ENCODE measurements around the gene RNASET2.

Gene RNASET2

DNA sequence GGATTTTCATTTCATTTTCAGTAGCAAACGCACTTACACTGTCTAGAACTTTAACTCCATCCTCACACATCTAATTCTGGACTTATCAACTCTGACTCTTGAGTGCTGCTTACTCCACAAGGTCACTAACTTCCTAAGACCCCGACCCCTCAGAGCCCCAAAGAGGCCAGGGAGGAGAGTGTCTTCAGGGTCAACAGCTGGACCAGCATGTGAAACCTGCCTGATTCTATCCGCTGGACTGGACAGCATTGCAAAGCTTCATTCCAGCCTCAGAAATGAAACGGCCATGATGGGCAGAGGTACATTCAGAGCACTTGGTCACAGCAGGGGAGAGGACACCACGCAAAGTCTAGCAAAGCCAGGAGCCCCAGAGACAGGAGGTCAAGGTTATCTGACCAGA lies 9.1 kb downstream of the RNASET2 start:
- DNase-seq (ENCODE audit: low read depth, low spot score), result no peak

DNA sequence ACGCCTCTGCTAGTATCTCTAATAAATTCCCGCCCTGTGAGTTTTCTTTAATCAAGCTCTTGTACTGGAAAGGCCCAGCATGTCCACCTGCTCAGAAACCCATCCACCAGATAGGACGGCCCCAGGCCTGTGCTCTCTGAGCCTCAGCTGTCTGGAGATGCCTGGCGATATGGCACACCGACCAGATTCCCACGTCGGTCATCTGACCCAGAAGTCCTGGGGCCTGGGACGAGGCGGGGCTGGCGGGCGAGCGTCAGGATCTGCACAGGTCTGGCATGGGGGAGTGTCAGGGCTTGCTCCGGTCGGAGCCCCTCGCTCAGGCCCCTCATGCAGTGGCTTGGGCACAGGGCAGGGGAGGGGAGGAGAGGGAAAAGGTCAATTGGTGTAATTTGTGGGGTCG lies 10.2 kb downstream of the RNASET2 start:
- no peak for DNase-seq (ENCODE audit: low read depth, low spot score)

DNA sequence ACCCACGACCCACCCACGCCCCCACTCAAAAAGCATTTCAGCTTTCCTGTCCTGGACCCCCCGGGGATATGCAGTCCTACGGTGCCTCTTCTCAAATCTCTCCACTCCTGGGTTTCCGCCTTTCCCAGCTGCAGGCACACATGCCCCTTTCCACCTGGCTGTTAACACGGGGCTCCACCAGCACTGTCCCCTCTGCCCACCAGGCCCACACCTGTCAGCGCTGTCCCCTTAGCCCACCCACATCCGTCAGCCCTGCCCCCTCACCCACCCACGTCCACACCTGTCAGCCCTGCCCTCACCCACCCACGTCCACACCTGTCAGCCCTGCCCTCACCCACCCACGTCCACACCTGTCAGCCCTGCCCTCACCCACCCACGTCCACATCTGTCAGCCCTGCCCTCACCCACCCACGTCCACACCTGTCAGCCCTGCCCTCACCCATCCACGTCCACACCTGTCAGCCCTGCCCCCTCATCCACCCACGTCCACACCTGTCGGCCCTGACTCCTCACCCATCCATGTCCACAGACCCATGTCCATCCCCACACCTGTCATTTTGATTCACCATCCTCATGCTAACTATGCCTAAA lies 11.6 kb downstream of the RNASET2 start:
- no peak for DNase-seq (ENCODE audit: low read depth, low spot score)

DNA sequence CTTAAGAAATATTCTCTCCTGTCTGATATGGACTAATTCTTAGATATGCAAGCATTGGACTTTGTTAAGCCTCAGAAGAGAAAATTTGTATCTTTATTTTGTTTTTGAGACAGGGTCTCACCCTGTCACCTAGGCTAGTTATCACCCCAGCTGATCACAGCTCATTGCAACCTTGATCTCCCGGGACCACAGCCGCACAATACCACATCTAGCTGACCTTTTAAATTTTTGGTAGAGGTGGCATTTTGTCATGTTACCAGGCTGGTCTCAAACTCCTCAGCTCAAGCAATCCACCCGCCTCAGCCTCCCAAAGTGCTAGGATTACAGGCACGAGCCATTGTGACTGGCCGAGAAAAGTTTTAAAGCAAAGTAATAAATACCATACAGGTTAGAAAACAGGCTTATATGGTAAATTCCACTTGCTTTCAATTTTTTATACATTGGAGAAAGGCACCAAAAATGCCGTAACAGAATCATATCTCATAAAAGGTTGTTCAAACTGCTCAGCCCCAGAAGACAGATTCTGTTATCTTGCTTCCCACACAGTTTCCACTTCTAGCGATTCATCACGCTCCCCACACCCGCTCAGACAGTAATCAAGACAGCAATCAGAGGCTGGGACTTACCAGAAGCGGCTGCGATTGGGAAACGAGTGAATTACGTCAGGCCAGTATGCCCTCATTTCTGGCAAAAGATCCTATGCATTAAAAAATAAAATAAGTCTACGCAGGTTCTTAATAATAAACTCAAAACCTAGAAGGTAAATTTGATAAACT lies 13.8 kb downstream of the RNASET2 start:
- DNase-seq (ENCODE audit: low read depth, low spot score), result no peak

DNA sequence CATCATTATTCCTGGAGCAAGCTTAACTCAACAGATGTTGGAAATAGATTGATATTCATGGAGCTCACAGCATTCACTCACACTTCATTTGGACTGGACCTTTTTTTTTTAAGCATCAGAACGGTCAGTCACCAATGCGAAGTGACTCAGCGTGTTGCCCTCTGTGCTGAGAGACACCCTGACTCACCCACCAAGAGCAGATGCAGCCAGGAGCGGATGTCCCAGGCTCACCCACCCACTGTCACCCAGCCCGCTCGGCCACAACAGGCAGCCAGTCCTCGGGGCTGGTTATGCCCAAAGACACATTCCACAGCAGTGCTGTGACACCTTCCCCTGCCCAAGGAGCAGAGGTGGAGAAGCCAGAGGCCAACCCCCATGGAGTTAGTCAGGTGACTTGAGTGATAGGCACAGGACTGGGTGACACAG lies 15.7 kb downstream of the RNASET2 start:
- DNase-seq (ENCODE audit: low read depth, low spot score), result peak; percentile 46

DNA sequence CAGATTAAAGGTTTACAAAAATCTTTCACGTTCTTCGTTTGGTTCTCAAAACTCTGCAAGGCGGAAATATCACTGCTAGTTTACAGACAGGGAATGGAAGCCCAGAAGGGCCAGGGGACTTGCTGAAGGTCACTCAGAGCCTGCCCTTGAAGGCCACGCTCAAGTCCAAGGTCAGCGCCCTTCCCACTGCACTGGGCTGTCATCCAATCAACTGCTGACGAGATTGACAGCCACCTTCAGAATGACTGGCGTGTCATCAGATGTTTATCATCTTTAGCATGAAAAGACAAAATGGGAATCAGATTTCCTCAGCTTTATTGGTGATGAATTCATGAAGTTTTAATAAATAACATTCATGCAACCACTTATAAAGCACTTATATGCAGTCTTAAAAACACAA lies 16.5 kb downstream of the RNASET2 start:
- DNase-seq (ENCODE audit: low read depth, low spot score), result no peak

DNA sequence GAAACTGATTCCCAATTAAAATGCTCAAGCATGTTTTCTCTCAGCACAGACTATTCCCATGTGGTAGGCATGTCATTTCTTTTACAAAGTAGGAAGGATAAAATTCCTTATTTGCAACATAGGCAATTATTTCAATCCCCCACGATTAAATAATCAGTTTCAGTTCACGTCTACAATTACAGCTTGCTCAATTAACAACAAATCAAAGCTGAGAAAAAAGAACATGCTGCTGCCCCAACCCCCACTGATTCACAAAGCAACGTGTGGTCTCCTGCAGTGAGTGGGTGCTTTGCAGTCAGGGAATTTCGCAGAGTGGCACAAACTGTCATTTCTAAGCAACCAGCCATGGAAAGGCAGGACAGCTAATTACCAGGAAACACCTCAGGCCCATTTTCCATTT lies 17.0 kb downstream of the RNASET2 start:
- DNase-seq (ENCODE audit: low read depth, low spot score), result no peak

DNA sequence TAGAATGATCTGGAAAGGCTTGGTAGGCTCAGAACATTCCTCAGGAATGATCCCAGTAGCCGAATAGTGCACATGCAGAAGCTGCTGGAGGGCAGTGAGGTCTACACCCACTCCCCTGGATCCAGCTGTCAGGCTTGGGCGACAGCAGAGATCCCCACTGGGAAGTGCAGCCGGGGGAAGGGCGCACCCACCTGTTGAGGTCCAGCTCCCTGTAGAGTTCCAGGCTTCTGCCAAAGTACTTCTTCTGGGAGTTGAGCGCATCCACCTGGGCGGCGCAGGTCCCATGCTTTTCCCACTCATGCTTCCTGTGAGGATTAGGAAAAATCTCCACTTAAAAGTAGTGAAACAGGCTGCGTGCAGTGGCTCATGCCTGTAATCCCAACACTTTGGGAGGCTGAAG lies 17.6 kb downstream of the RNASET2 start:
- no peak for DNase-seq (ENCODE audit: low read depth, low spot score)

DNA sequence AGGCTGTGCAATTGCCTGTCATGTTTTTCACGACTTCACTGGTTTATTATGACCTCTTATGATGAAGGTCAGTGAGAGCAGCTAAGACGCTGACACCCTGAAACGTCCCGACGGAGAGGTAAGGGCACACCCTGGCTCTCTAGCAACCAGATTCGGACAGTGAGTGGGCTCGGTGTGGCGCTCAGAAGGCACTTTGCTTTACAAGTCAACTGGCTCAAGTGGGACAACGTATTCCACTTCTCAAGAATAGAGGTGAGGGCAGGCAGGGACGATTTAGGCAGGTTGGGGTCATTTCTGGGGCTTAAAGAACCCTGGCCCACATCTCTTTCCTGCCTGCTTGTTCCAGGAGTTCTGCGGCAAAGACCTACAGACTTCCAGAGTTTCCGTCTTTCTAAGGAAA lies 18.2 kb downstream of the RNASET2 start:
- DNase-seq (ENCODE audit: low read depth, low spot score), result no peak

DNA sequence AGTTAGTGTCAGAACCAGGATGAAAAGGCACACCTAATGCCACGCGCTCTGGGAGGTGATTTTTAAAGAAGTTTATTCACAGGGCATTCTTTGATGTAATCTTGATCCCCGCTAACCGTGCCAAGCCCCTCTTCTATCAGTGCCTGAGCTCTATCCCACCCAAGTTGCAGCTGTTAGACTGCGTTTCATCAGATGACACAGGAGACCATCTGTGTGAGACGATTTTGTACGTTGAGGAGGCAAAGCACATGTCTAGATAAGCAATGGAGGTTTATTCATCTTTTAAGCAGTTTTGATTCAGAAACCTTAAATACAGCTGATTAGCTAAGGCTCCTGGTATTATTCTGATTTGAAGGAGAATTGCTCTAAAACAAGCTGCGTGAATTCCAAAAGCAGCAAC lies 18.6 kb downstream of the RNASET2 start:
- DNase-seq (ENCODE audit: low read depth, low spot score), result no peak

DNA sequence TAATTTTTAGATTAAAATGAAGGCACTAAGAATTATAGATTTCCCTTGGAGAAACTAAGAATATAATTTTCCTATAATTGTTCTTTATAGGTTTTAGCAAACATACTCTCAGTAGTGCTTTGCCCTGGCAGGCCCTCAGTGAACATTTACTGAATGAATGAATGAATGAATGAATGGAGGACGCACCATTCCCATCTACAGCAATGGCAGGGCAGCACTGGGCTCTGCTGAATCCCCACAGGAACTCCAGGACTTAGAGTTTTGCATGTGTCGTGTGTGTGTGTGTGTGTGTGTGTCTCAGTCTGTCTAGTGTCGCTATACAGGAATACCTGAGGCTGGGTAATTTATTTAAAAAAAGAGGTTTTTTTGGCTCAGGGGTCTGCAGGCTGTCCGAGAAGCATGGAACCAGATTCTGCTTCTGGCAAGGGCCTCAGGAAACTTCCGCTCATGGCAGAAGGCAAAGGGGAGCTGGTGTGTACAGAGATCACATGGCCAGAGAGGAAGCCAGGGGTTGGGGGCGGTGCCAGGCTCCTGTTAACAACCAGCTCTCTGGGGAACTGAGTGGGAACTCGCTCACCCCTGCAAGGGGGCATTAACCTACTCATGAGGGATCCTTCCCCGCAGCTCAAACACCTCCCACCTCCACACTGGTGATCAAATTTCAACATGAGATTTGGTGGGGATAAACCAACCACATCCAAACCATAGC lies 20.1 kb downstream of the RNASET2 start:
- no peak for DNase-seq (ENCODE audit: low read depth, low spot score)

DNA sequence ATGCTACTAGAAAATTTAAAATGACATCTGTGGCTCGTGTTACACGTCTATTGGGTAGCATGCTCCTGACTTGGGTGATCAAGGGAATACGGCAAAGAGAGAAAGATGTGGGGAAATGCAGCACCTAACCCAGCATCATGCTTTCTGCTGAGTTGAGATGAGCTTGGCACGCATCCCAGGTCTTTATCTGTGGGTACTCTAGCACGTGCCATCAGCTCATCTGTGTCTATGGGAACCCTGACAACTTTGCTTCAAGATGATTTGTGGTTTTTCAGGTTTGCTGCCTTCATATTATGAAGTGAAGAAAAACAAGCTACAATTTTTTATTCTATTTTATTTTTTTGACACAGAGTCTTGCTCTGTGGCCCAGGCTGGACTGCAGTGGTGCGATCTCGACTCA lies 21.0 kb downstream of the RNASET2 start:
- no peak for DNase-seq (ENCODE audit: low read depth, low spot score)

DNA sequence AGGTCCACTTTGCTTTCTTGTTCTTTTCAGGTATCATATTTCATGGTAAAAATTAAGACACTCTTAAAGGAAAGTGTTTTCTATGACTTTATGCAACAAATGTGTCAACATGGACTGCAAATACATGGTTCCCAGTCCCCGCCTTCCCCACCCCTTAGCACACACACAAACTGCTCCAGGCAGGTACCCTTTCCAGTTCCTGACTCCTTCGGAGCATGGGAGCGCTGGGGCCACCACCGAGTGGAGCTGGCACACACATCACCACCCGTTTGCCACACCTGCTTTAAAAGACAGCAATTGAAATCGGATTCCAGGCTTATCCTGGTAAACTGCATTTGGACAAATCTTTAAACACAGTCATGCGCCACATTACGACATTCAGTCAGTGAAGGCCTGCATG lies 22.2 kb downstream of the RNASET2 start:
- DNase-seq (ENCODE audit: low read depth, low spot score), result no peak

DNA sequence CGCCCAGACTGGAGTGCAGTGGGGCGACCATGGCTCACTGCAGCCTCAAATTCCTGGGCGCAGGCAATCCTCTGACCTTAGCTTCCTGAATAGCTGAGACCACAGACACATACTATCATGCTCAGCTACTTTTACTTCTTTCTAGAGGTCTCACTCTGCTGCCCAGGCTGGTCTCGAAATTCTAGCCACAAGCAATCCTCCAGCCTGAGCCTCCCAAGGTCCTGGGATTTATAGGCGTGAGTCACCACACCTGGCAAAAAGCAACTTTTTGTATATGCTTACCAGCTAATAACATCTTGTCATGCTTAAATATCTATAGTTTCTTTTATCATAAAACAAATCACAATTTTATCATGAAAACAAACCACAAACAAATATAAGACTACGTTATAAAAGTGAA lies 23.0 kb downstream of the RNASET2 start:
- DNase-seq (ENCODE audit: low read depth, low spot score), result no peak

DNA sequence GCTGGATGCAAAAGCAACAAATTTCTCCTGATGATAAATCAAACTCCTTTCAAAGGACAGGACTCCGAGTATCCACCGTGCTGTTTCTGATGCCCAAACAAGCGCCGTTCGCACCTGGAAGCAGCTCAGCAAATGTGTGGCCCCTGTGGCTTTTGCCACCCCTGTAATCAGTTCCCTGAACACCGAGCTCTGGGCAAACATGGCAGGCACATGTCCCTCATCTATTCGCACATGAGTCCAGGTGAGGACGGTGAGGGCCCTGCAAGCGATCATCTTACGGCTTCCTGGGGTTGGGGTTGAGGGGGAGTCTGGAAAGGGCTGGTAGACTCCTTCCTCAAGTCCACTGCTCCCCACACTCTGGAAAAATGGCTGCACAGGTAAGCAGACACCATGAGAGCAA lies 23.7 kb downstream of the RNASET2 start:
- DNase-seq (ENCODE audit: low read depth, low spot score), result no peak

DNA sequence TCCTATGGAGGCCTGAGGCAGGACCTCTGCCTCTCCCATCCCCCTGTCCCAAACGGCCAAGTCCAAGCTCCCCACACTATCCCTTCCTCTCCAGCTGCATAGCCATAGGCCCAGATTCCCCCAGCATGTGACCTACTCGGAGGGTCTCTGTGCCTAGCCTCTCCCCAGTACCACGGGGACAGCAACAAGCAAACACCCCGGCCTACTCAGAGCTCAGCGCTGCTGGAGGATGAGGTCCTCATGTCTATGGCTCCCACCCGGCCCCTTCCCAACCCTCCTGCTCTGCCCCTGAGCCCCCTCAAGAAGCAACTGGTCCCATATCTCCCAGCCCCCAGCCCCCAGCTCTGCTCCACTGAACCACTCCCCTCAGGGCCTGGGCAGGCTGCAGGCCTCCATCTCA lies 24.2 kb downstream of the RNASET2 start:
- no peak for DNase-seq (ENCODE audit: low read depth, low spot score)

DNA sequence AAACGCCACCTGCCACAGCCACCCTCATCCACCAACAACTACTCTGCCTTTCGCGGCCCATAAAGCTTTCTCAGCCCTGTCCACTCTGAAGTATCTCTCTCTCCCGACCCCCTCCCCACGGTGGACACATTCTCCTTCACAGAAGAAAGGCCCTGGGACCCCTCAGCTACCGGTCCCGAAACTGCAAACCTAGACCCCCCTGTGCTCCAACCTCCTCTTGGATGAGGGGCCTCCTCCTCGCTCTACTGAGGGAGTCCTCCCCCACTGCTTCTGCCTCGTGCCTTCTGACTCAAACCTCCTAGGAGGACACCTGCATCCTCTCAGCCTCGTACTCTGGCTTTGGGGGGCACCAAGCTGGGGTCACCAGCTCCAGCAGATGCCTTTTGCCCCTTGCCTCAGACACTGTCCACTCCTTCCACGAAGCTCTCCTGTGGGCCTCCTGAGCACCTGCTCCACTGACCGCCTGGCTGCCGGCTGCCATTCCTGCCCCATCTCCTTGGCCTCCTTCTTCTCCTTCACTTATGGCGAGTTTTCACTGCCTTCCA lies 24.9 kb downstream of the RNASET2 start:
- no peak for DNase-seq (ENCODE audit: low read depth, low spot score)

DNA sequence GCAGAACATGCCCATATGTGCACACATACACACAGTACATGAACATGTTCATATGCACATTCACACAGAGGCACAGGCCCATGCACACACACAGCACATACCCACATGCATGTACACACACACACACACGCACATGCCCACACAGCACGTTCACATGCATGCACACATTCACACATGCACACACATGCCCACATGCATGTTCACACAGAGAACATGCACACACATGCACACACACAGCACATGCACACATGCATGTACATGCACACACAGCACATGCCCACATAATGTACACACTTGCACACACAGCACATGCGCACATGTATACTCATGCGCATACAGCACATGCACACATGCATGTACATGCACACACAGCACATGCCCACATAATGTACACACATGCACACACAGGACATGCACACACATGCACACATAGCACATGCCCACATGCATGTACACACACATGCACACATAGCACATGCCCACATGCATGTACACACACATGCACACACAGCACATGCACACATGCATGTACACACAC lies 25.9 kb downstream of the RNASET2 start:
- no peak for DNase-seq (ENCODE audit: low read depth, low spot score)

DNA sequence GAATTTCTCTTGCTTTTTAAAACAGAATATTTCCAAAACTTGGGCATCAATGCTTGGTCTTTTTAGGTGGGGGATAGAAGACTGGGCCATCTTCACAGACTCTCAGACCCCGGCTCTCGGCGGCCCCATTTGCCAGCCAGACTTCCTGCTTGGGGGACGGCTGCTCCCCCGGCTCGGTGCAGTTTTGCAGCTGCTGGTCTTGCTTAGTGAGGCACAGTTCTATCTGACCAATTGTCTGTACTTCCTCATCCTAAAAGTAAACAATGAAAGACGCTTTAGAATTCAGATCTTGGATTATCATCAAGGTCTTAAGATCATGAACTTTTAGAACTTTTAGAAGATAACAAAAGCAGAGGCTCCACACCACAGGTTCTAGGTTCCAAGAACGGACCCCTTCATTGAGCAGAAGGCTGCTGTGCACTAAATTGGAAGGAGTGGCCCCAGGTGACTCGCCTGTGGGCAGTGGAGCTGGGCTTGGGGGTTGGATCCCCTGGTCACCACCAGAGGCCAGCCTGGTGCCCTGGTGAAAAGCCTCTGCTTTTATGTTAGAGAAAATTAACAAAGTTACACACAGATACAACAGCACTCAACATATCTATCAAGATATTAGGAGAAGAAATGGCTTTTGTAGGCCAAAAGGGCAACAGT lies 26.7 kb downstream of the RNASET2 start:
- peak; percentile 16 for DNase-seq (ENCODE audit: low read depth, low spot score)

DNA sequence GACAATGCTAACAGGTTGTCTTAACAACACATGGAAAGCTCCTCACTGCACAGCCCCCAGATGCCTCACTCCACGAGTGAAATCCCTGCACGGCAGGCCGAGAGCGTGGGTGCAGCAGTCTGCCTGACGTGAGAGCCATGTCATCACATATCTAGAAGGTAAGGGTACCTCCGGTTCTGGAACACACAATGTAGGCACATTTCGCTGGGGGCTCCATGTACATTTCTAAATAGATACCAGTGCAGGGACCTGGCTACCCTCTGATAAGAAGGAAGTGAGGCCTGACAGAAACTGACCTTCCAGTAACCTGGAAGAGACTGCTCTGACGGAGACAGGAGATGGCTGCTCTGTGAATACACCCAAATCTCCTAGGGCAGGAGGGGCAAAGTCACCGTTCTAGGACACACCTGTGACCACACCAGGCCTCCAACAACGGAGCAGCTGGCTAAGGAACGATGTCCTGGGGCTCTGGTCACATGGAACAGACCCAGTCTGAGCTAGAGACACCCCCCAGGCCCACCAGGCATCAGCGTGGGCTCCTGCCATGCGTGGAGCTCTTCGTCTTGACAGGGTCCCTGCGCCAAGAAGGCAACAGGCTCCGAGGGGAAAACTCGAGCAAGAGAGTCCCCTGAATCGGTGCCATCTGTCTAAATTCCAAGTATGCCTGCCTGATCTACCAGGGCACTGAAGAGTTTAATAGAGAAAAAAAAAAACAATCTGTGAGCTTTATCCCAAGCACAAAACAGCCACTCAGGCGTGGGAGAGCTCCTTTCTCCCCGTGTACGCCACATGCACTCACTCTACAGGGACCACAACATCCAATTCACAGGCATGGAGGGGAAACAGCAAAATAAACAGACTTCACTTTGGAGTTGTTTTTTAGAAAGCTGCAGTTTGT lies 27.5 kb downstream of the RNASET2 start:
- peak; percentile 15 for DNase-seq (ENCODE audit: low read depth, low spot score)
